Measurements from ENCODE around the gene GEMIN4. TPM values are rescaled to one million over a fixed set of nuclear protein-coding genes. Genes with fewer than 3 reads are reported as not detected.
A peak's percentile ranks its signal among the peaks of the same experiment; 100 is the strongest.

Gene GEMIN4
- total and polyA plus RNA-seq, 2 of the 8 experiments (the other 6 are each of a cell fraction or from before 2014, with no cell fraction given), result 32.1 to 51.9 TPM

GRCh38 chr17:792277-792676, 40.2 kb upstream of the GEMIN4 start:
- Histone ChIP-seq H2BK120ac (replicated peaks; ENCODE audit: low read depth, low read length) (no peak overlapping the region), H3K14ac (ENCODE audit: insufficient read length) (no peak overlapping the region), H3K23me2 (ENCODE audit: low read depth, low read length) (no peaks in the 10 kb centered on the region), H3K4me3 (ENCODE audit: extremely low read depth in 1 of 4, insufficient read depth in 2 of 4, low read depth in 3 of 4, low read length in 4 of 4) (no peak overlapping the region), H3K4me1 (replicated peaks in 1 of 4; ENCODE audit: control insufficient read depth in 3 of 4, insufficient read depth in 4 of 4, low read length in 3 of 4) (peaks cover 0 to 13% (median 3%) of the 10 kb centered on the region in 4 experiments; a peak in 6 of 7 replicates), H2BK20ac (ENCODE audit: low read length) (no peak overlapping the region), H3K56ac (replicated peaks; ENCODE audit: insufficient read length, low read depth, low read length) (no peak overlapping the region), H3K4me2 (ENCODE audit: insufficient read depth in 1 of 2, low read depth in 2 of 2, low read length in 2 of 2) (no peak overlapping the region), H3K27ac (ENCODE audit: low read depth, low read length) (no peak overlapping the region), H3K9me3 (ENCODE audit: insufficient read depth in 2 of 2, low read depth in 1 of 2, low read length in 1 of 2) (no peaks in the 10 kb centered on the region), H4K8ac (ENCODE audit: extremely low read depth, insufficient read depth, low read length) (no peak overlapping the region; the same call in 1 of the 2 replicates), H3K79me2 (ENCODE audit: control insufficient read depth in 1 of 2, insufficient read depth in 2 of 2, low read length in 2 of 2) (no peaks in the 10 kb centered on the region), H2BK15ac (ENCODE audit: low read length) (no peak overlapping the region), H2BK5ac (ENCODE audit: low read depth, low read length) (no peak overlapping the region), H2AFZ (ENCODE audit: low read length) (no peak overlapping the region), H3K4ac (replicated peaks; ENCODE audit: insufficient read length, low read depth, low read length) (no peak overlapping the region), H3K27me3 (replicated peaks in 1 of 4; ENCODE audit: control insufficient read depth in 3 of 4, extremely low read depth in 1 of 4, insufficient read depth in 3 of 4, low read length in 3 of 4) (no peaks in the 10 kb centered on the region), H4K5ac (ENCODE audit: insufficient read length, low read depth, low read length) (no peak overlapping the region), H3K36me3 (ENCODE audit: control insufficient read depth in 2 of 4, insufficient read depth in 4 of 4, low read length in 3 of 4) (peaks cover 4 to 21% (median 13%) of the 10 kb centered on the region in 4 experiments; a peak in 7 of 8 replicates), H2BK12ac (ENCODE audit: low read depth, low read length) (0 out of 2 replicates have a peak overlapping the region, but pooled peaks have one; percentile 6), H3K9ac (replicated peaks in 1 of 4; ENCODE audit: extremely low read depth in 1 of 4, low read depth in 3 of 4, low read length in 3 of 4) (no peak overlapping the region), H4K20me1 (replicated peaks in 1 of 2; ENCODE audit: control insufficient read depth in 1 of 2, insufficient read depth in 2 of 2, low read length in 2 of 2) (peaks cover 0 to 9% of the 10 kb centered on the region in 2 experiments), H2AK5ac (ENCODE audit: low read depth, low read length) (no peak overlapping the region), H3K79me1 (ENCODE audit: low read depth, low read length) (no peaks in the 10 kb centered on the region; the same call in 1 of the 2 replicates), H3K23ac (ENCODE audit: insufficient read length) (no peak overlapping the region), H4K91ac (replicated peaks; ENCODE audit: insufficient read length, low read length) (no peak overlapping the region), H3K18ac (ENCODE audit: extremely low read depth, low read length) (no peak overlapping the region)
- ChIA-PET CTCF (ENCODE audit: partially characterized antibody) (interaction anchor here (0.9 to 17.5 kb wide), 4 partner anchors 87 to 204 kb away, joined by 3 to 258 read pairs (median 24); partner anchors contain the start of genes NXN and TIMM22), POLR2A (ENCODE audit: partially characterized antibody) (interaction anchor here (0.7 to 4.1 kb wide), 10 partner anchors 10 to 205 kb away, joined by 3 to 21 read pairs (median 4); partner anchors contain the start of genes GLOD4, MRM3, NXN and TIMM22)
- FAIRE-seq, result no peak
- WGBS, 2 experiments (ENCODE audit: extremely low coverage in 1 of 2, insufficient coverage in 1 of 2, insufficient read length in 1 of 2, insufficient replicate concordance in 2 of 2, low coverage in 1 of 2, low lambda C conversion rate in 2 of 2, missing lambda C conversion rate in 1 of 2), result 91% methylated on average over 9 of the region's 9 CpGs; no CpG with 5 or more reads in 1 of the 2 experiments
- no peak for TF ChIP-seq SRF (IDR thresholded peaks at IDR 0.05; ENCODE audit: low read depth, low read length)
- TF ChIP-seq TBP (IDR thresholded peaks at IDR 0.05; ENCODE audit: low read depth, low read length), result no peak
- no peak for TF ChIP-seq SIRT6 (IDR thresholded peaks at IDR 0.05; ENCODE audit: low read length)
- no peak for TF ChIP-seq RXRA (IDR thresholded peaks at IDR 0.05; ENCODE audit: insufficient read depth, low read depth, low read length)
- no peak for TF ChIP-seq GTF2F1 (IDR thresholded peaks at IDR 0.05; ENCODE audit: borderline replicate concordance, low read depth, low read length)
- TF ChIP-seq ATF3 (IDR thresholded peaks at IDR 0.05; ENCODE audit: insufficient read depth, low read depth, low read length), result no peak
- peak in 1 of 3 experiments; percentile 12; a peak in 1 of 4 replicates for TF ChIP-seq CTCF (IDR thresholded peaks at IDR 0.05; ENCODE audit: control extremely low read depth in 1 of 3, insufficient read depth in 1 of 3, low read depth in 1 of 3, low read length in 3 of 3)
- TF ChIP-seq POLR2A (IDR thresholded peaks at IDR 0.05; ENCODE audit: control extremely low read depth in 1 of 2, low read depth in 2 of 2, low read length in 2 of 2), result peak; percentile 8 to 29; a peak in 1 of 3 replicates
- no peak for TF ChIP-seq CBX8 (IDR thresholded peaks at IDR 0.05; ENCODE audit: borderline replicate concordance, low read depth, low read length)
- no peak for TF ChIP-seq RBBP5 (IDR thresholded peaks at IDR 0.05; ENCODE audit: borderline replicate concordance, low read depth, low read length)
- no peak for DNase-seq (ENCODE audit: low read depth in 1 of 2, low spot score in 2 of 2)
